HG03108 (cell line): Measurements from ENCODE around the gene ABHD16A.
A peak's percentile ranks its signal among the peaks of the same experiment; 100 is the strongest.

ENCODE experiments used
- ATAC-seq: cut with Tn5 transposase; IDR thresholded peaks from one replicate; pipeline ENCODE4 v1.9.1; 2021; ENCODE audit warnings: moderate library complexity; ENCODE audit not compliant: unreplicated experiment

Gene ABHD16A

GRCh38 chr6:31702819-31703716 lies at the start of gene ABHD16A:
Gene ABHD16A, minus strand, starts transcription at chr6:31703324. Its CDS starts 43 bp downstream, at chr6:31703281.
- peak; percentile 84 for ATAC-seq

- ATAC-seq = no peak
Measured at GRCh38 chr6:31752739-31753319, 49.7 kb upstream of the ABHD16A start.

DNA sequence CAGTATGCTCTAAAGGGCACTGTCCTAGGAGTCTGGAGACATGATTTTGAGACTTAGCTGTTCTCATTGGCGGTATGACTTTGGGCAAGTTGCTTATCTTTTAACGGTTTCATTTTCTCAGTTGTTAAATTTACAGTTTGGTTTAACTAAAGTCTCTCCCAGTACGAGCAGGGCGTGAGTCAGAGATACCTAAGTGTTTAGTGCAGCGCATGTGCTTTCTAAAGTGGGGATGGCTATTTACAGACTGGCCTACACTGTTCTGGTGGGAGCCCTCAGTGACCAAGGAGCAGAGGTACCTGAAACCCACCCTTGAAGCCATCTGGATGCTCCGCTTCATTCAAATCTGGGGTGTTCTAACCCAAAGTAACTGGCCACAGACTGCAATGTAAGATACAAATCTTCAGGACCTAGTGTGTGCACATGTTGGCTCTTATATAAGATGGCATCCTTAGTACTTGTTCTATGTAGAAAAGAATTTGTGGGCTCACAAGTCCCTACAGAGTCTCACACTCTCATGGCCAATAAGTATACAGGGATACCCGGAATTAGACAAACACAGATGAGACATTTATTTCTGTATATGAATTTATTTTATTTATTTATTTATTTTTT lies 47.4 kb upstream of the ABHD16A start:
- ATAC-seq = no peak

DNA sequence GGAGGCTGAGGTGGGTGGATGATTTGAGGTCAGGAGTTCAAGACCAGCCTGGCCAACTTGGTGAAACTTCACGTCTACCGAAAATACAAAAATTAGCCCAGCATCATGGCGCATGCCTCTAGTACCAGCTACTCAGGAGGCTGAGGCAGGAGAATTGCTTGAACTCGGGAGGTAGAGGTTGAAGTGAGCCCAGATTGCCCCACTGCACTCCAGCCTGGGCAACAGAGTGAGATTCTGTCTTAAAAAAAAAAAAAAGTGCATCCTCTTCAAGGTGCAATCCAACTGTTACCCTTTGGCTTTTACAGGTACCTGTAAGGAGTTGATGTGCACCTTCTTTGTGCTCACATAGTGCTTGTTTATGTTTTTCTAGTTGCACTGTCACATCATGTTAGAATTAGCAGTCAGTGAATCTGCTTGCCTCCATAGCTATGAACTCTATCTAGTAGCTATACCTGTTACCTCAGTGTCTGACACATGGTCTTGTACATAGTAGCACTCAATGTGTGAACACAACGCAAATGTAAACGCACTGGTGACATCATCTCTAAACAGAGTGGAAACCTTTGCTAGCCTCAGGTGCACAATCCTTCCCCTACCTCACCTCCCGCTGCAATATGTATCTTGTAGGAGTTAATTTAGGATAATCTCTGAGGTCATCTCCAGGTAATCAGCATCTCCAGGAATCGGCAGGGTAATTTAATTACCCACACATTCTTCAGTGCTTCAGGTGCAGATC lies 46.3 kb upstream of the ABHD16A start:
- no peak for ATAC-seq

- ATAC-seq = no peak
Measured at GRCh38 chr6:31744422-31744821, 41.3 kb upstream of the ABHD16A start.

- no peak for ATAC-seq
Measured at GRCh38 chr6:31742894-31743293, 39.8 kb upstream of the ABHD16A start.

- ATAC-seq = no peak
Measured at GRCh38 chr6:31741815-31742214, 38.7 kb upstream of the ABHD16A start.

GRCh38 chr6:31740397-31741223 lies 37.5 kb upstream of the ABHD16A start:
- ATAC-seq = no peak

- ATAC-seq = peak; percentile 57
Measured at GRCh38 chr6:31739639-31740396, 36.7 kb upstream of the ABHD16A start, which contains the start of gene MSH5. Gene MSH5, plus strand, starts transcription at chr6:31740005. Its CDS starts 462 bp downstream, at chr6:31740467.

- no peak for ATAC-seq
Measured at GRCh38 chr6:31737991-31738979, 35.2 kb upstream of the ABHD16A start.

GRCh38 chr6:31737315-31737990 lies 34.3 kb upstream of the ABHD16A start:
- ATAC-seq = no peak

DNA sequence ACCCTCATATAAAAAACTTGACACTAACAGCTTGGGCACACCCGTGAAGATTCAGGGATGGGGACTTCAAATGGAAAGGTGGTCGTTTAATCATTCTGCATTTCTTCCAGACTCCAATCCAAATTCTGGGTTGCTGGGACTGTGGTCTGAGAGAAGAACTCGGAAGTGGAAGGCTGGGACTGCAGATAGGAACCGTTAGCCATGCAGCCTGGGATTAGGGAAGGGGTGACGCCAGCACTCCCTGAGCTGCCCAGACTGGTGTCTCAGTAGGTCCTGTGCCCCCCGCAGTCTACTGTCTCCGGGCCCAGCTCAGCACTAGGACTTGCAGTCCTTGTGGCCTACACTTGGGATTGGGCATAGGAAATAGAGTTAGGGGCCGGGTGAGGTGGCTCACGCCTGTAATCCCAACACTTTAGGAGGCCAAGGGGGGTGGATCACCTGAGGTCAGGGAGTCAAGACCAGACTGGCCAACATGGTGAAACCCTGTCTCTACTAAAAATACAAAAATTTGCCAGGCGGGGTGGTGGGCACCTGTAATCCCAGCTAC lies 33.7 kb upstream of the ABHD16A start:
- ATAC-seq = no peak

DNA sequence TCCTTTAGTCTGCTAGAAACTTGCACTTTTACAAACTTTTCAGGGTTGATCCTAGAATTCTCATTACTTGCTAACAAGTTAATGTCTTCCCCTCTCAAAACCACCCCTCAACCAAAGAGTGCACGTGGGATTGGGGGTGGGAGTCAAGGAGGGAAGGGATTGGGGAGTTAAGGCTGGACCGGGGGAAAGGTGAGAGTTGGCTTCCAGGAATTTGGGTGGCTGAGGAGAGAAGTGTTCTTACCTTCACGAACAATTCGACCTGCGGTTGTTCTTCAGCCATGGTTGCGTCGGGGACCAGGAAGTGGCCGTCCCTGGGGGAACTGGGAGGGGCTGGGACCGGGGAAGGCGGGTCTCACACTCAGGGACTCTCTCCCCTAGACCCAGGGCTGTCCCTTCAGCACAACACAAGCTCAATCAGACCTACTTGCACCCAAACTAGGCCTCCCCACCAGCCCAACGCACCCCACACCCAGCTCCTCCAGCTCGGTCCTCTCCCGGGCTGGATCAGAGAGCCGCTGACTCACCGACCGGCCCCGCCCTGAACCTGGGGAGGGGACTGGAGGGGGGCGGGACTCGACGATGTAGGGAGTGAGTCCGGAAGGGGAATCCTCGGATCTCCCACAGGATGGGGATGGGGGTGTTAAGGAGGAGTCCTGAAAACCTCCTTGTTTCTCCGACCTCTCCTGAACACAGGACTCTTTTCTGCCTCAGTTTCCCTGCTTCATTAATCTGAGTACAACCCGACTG lies 33.1 kb upstream of the ABHD16A start, which contains the start of gene CLIC1:
Gene CLIC1, minus strand, starts transcription at position 510 of the 747 bp plus-strand sequence. Its CDS starts 230 bp downstream, at position 280.
- peak; percentile 18 for ATAC-seq

DNA sequence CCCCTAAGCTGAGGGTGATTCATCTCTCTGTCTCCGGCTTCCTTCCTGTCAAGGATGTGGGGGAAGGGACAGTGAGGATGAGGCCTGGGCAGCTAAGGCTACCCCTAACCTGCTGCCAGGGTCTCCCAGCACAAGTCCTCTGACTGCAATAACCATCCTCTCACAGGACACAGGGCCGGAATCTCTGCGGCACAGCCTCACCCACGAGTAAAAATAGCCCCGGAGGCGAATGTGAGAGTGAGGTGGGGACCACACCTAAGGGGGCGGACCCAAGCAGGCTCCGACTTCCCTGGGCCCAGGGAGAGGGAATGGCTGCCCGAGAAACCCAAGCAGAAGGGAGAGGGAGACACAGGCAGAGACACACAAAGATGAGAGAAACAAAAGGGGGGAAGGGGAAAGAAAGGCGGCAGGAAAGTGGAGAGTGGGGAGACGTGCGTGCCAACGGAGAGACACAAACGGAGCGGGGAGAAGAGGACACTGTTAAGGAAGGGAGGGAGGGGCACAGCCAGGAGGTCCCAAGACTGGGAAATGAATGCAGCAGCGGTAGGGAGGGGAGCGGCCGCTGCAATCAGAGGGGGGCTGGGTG lies 31.8 kb upstream of the ABHD16A start:
- ATAC-seq = no peak

GRCh38 chr6:31734247-31734820 lies 31.2 kb upstream of the ABHD16A start:
- no peak for ATAC-seq

- no peak for ATAC-seq
Measured at GRCh38 chr6:31733734-31734133, 30.6 kb upstream of the ABHD16A start.
